ENCODE results near the gene PPP6R2. TPM values are rescaled to one million over a fixed set of nuclear protein-coding genes. Genes with fewer than 3 reads are reported as not detected.

PPP6R2 gene
- total and polyA plus RNA-seq, 8 donors, result 24.4 to 243 (median 62.3) TPM

GRCh38 chr22:50306753-50307749 lies 36.1 kb upstream of the PPP6R2 start, which contains the start of gene PLXNB2:
Gene PLXNB2, minus strand, starts transcription at chr22:50307646. Its CDS starts 17,062 bp downstream, at chr22:50290584.
- DNase-seq, result peak; percentile 84 to 96
- TF ChIP-seq POLR2AphosphoS5 (IDR thresholded peaks at IDR 0.05), result peak in 2 of 3 donors; percentile 85 to 87
- no peak for TF ChIP-seq EP300 (IDR thresholded peaks at IDR 0.05)
- peak within 1 kb of the TSS; percentile 84 to 94 (median 87) for H3K4me3 ChIP-seq
- H3K4me1 ChIP-seq, result peaks cover 49 to 65% (median 62%) of the 10 kb centered on the region in 4 donors
- H3K27ac ChIP-seq, result peak within 1 kb of the TSS; percentile 94 to 96 (median 95)
- WGBS, 5 donors, result 0 to 2% (median 0%) methylated on average over 8 to 100 of the region's 105 CpGs
- H3K27me3 ChIP-seq, result peaks cover 0 to 6% (median 0%) of the 10 kb centered on the region in 3 donors
- peaks cover 0 to 9% (median 3%) of the 10 kb centered on the region in 4 donors for H3K36me3 ChIP-seq
- intact Hi-C loops (cut with DNase I; ENCODE audit: low total_unique reads), result no loop called here
- no peaks in the 10 kb centered on the region for H3K9me3 ChIP-seq

GRCh38 chr22:50307890-50308596 lies 35.1 kb upstream of the PPP6R2 start:
- intact Hi-C loops (cut with DNase I; ENCODE audit: low total_unique reads), result no loop called here
- DNase-seq, result peak in 1 of 2 donors; percentile 58
- TF ChIP-seq EP300 (IDR thresholded peaks at IDR 0.05) (no peak), POLR2A (IDR thresholded peaks at IDR 0.05) (no peak), CTCF (IDR thresholded peaks at IDR 0.05) (no peak), POLR2AphosphoS5 (IDR thresholded peaks at IDR 0.05) (no peak)
- Histone ChIP-seq H3K9me3 (no peaks in the 10 kb centered on the region), H3K4me1 (peaks cover 40 to 55% (median 52%) of the 10 kb centered on the region in 4 donors), H3K4me3 (peak overlapping the region in 2 of 4 donors; percentile 9 to 88), H3K27ac (peak overlapping the region; percentile 75 to 96 (median 94)), H3K27me3 (peaks cover 0 to 6% (median 0%) of the 10 kb centered on the region in 3 donors), H3K36me3 (peaks cover 0 to 12% (median 4%) of the 10 kb centered on the region in 4 donors)
- 40 to 49% (median 44%) methylated on average over 13 to 19 of the region's 19 CpGs for WGBS, 5 donors

GRCh38 chr22:50308597-50308935 lies 34.6 kb upstream of the PPP6R2 start:
- H3K4me1 ChIP-seq, result peaks cover 34 to 53% (median 48%) of the 10 kb centered on the region in 4 donors
- H3K27me3 ChIP-seq, result peaks cover 0 to 6% (median 0%) of the 10 kb centered on the region in 3 donors
- intact Hi-C loops (cut with DNase I; ENCODE audit: low total_unique reads), result no loop called here
- H3K9me3 ChIP-seq, result no peaks in the 10 kb centered on the region
- peak overlapping the region in 1 of 4 donors; percentile 88 for H3K4me3 ChIP-seq
- WGBS, 5 donors, result 45 to 60% (median 56%) methylated on average over 6 to 7 of the region's 7 CpGs
- TF ChIP-seq POLR2AphosphoS5 (IDR thresholded peaks at IDR 0.05) (peak in 2 of 3 donors; percentile 7 to 13), CTCF (IDR thresholded peaks at IDR 0.05) (no peak)
- DNase-seq, result peak in 1 of 2 donors; percentile 79
- H3K36me3 ChIP-seq, result peaks cover 0 to 12% (median 4%) of the 10 kb centered on the region in 4 donors
- peak overlapping the region; percentile 75 to 96 (median 94) for H3K27ac ChIP-seq

- peaks cover 0 to 6% (median 0%) of the 10 kb centered on the region in 3 donors for H3K27me3 ChIP-seq
- no peak overlapping the region for H3K4me3 ChIP-seq
- intact Hi-C loops (cut with DNase I; ENCODE audit: low total_unique reads), result no loop called here
- 59 to 69% (median 62%) methylated on average over 9 of the region's 9 CpGs for WGBS, 5 donors
- H3K9me3 ChIP-seq, result no peaks in the 10 kb centered on the region
- peaks cover 29 to 53% (median 46%) of the 10 kb centered on the region in 4 donors for H3K4me1 ChIP-seq
- TF ChIP-seq POLR2A (IDR thresholded peaks at IDR 0.05), result no peak
- no peak for TF ChIP-seq POLR2AphosphoS5 (IDR thresholded peaks at IDR 0.05)
- TF ChIP-seq EP300 (IDR thresholded peaks at IDR 0.05), result no peak
- TF ChIP-seq CTCF (IDR thresholded peaks at IDR 0.05), result no peak
- H3K27ac ChIP-seq, result peak overlapping the region; percentile 71 to 96 (median 94)
- DNase-seq, result no peak
- H3K36me3 ChIP-seq, result peaks cover 0 to 16% (median 4%) of the 10 kb centered on the region in 4 donors
Observed at GRCh38 chr22:50308986-50309600, 34.0 kb upstream of the PPP6R2 start.
